Stomach (tissue), 9 donors: ENCODE measurements around the gene RBBP4. TPM values are rescaled to one million over a fixed set of nuclear protein-coding genes. Genes with fewer than 3 reads are reported as not detected.
A peak's percentile ranks its signal among the peaks of the same experiment; 100 is the strongest.

ENCODE experiments used
- DNase-seq, 2 donors: peaks; one replicate each; pipeline versions ENCODE4 v3.0.0 to v3.0.0-alpha.2; 2013 to 2019
- H3K27ac ChIP-seq, 5 donors: fragments of 200-600 bp in 4 of 5; sonication (generic) in 4 of 5; one replicate each; pipeline ENCODE4 v1.5.1; 2013 to 2019; ENCODE audit warnings: mild to moderate bottlenecking in 1 of 5, moderate library complexity in 1 of 5
- H3K27me3 ChIP-seq, 3 donors: fragments of 200-600 bp; sonication (generic); one replicate each; pipeline ENCODE4 v1.5.1; 2017 to 2019; ENCODE audit warnings: mixed run types in 1 of 3
- H3K36me3 ChIP-seq, 4 donors: fragments of 200-600 bp; sonication (generic); 1 replicate in 3 of 4; 2 replicates in 1 of 4; pipeline ENCODE4 v1.5.1; 2016 to 2019
- H3K4me1 ChIP-seq, 4 donors: fragments of 200-600 bp; sonication (generic); one replicate each; pipeline ENCODE4 v1.5.1; 2016 to 2019
- H3K4me3 ChIP-seq, 4 donors: fragments of 200-600 bp; sonication (generic) in 3 of 4; one replicate each; pipeline ENCODE4 v1.5.1; 2016 to 2019; ENCODE audit warnings: mild to moderate bottlenecking in 1 of 4
- H3K9me3 ChIP-seq, 4 donors: fragments of 200-600 bp; sonication (generic); one replicate each; pipeline ENCODE4 v1.5.1; 2016 to 2019
- EP300 ChIP-seq: sonication (generic); formaldehyde crosslinking; IDR thresholded peaks from one replicate; pipeline ENCODE4 v1.6.1; 2017; ENCODE audit warnings: antibody characterized with exemption
- POLR2A ChIP-seq, 4 donors: fragments of 450-650 bp; IDR thresholded peaks; one replicate each; pipeline ENCODE4 v1.6.1; 2016; ENCODE audit warnings: antibody characterized with exemption in 4 of 4, control low read depth in 2 of 4, mild to moderate bottlenecking in 1 of 4, moderate library complexity in 1 of 4
- POLR2AphosphoS5 ChIP-seq, 3 donors: sonication (generic); formaldehyde crosslinking; IDR thresholded peaks; one replicate each; pipeline ENCODE4 v1.6.1; 2016; ENCODE audit warnings: antibody characterized with exemption in 3 of 3
- WGBS, 5 donors: extraction: QIAGEN DNeasy Blood & Tissue Kit in 3 of 5; methylation state at CpG; one replicate each; pipeline versions ENCODE4 v1.1.5 to v1.1.7; 2013 to 2018; 5-methylcytosine and 5-hydroxymethylcytosine counted together
- intact Hi-C: fragments of 100-400 bp; cut with DNase I; formaldehyde crosslinking; loops from one replicate; pipeline ENCODE4 v1.15.1; 2023; ENCODE audit warnings: low total_unique reads
- polyA plus RNA-seq, 3 donors: library from polyadenylated mRNA; stranded (reverse); fragments of 200-250 nt; gene quantifications; one replicate each; pipeline ENCODE4 v1.2.3, GENCODE V29; 2013
- total RNA-seq, 5 donors: library from RNA; depleted of rRNA; stranded (reverse); fragments of >200 nt; gene quantifications; one replicate each; pipeline versions ENCODE4 v1.1.0 to v1.2.3, GENCODE V29; 2014 to 2016
- TF ChIP-seq, protein P1 (sequence below), 7 experiments: fragments of 450-650 bp in 4 of 7; fragments of 200-600 bp in 3 of 7; sonication (generic) in 3 of 7; IDR thresholded peaks; one replicate each; pipeline ENCODE4 v1.5.1; 2016 to 2019; ENCODE audit warnings: antibody characterized with exemption in 7 of 7, control low read depth in 2 of 7, mild to moderate bottlenecking in 1 of 7
- donor health status: healthy with polysubstance abuse.
- donor health status: Bipolar disorder and iron deficiency.
- donor health status: healthy.

Gene RBBP4
- total and polyA plus RNA-seq, 8 donors: 38.0 to 226 (median 75.0) TPM

DNA sequence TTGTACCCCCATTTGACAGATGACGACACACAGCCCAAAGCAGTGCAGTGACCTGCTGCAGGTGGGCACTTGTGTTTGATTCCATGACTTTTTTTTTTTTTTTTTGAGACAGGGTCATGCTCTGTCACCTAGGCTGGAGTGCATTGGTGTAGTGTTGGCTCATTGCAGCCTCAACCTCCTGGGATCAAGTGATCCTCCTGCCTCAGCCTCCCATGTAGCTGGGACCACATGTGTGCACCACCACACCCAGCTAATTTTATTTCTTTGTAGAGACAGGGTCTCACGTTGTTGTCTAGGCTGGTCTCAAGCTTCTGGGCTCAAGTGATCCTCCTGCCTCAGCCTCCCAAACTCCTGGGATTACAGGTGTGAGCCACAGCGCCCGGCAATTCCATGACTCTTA is 66.5 kb downstream of the RBBP4 start:
- no peaks in the 10 kb centered on the region for H3K9me3 ChIP-seq
- intact Hi-C loops: no loop called here
- 85 to 94% (median 89%) methylated on average over 2 to 4 of the region's 4 CpGs for WGBS, 5 donors
- no peak overlapping the region for H3K4me3 ChIP-seq
- H3K27ac ChIP-seq: peak overlapping the region in 1 of 5 donors; percentile 82
- no peaks in the 10 kb centered on the region for H3K27me3 ChIP-seq
- peaks cover 7 to 24% (median 16%) of the 10 kb centered on the region in 4 donors for H3K4me1 ChIP-seq
- H3K36me3 ChIP-seq: no peaks in the 10 kb centered on the region
- TF ChIP-seq EP300 (no peak), POLR2AphosphoS5 (IDR thresholded peaks at IDR 0.05) (no peak), POLR2A (IDR thresholded peaks at IDR 0.05) (no peak)
- TF ChIP-seq, protein P1, sequence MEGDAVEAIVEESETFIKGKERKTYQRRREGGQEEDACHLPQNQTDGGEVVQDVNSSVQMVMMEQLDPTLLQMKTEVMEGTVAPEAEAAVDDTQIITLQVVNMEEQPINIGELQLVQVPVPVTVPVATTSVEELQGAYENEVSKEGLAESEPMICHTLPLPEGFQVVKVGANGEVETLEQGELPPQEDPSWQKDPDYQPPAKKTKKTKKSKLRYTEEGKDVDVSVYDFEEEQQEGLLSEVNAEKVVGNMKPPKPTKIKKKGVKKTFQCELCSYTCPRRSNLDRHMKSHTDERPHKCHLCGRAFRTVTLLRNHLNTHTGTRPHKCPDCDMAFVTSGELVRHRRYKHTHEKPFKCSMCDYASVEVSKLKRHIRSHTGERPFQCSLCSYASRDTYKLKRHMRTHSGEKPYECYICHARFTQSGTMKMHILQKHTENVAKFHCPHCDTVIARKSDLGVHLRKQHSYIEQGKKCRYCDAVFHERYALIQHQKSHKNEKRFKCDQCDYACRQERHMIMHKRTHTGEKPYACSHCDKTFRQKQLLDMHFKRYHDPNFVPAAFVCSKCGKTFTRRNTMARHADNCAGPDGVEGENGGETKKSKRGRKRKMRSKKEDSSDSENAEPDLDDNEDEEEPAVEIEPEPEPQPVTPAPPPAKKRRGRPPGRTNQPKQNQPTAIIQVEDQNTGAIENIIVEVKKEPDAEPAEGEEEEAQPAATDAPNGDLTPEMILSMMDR (IDR thresholded peaks at IDR 0.05): no peak
- DNase-seq: no peak

DNA sequence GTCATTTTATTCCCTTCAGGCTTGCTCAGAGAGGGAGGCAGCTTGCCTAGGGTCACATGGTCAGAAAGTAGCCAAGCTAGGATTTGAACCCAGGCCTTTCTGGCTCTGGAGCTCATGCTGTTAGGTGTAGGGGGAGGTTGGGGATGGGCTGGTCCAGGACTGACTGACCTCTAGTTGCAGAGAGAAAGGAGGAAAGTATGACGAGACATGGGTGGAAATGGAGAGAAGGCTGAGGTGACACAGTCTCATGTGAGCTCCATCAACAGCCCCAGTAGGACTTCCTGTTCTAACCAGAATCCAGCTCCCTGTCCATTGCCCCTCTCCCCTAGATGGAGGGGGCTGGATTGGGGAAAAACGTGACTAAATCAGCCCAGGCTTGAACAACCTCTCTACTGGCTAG is 67.0 kb downstream of the RBBP4 start:
- WGBS, 5 donors: 76 to 94% (median 88%) methylated on average over 2 of the region's 2 CpGs
- DNase-seq: no peak
- H3K27ac ChIP-seq: no peak overlapping the region
- peaks cover 6 to 21% (median 13%) of the 10 kb centered on the region in 4 donors for H3K4me1 ChIP-seq
- TF ChIP-seq EP300: no peak
- TF ChIP-seq, protein P1 (IDR thresholded peaks at IDR 0.05): no peak
- no peak for TF ChIP-seq POLR2AphosphoS5 (IDR thresholded peaks at IDR 0.05)
- TF ChIP-seq POLR2A (IDR thresholded peaks at IDR 0.05): no peak
- H3K27me3 ChIP-seq: no peaks in the 10 kb centered on the region
- H3K9me3 ChIP-seq: no peaks in the 10 kb centered on the region
- no peaks in the 10 kb centered on the region for H3K36me3 ChIP-seq
- no peak overlapping the region for H3K4me3 ChIP-seq
- intact Hi-C loops: no loop called here

DNA sequence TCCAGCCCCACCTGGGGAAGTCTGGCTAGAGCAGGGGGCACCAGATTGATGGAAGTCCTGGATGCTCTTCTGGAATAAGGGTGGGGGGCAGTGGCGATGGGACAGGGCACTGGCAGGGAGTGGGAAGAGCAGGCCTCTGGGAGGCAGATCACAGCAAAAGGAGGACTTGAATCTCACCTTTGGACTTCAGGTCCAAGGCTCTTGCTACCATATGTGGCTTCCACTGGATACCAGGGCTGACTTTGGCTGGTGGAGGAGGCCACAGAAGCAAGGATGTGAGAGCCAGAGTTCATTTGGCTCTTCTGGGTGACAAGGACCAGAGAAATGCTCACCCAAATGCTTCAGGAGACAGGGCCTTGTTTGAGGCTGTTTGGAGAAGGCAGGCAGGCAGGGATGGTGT is 67.5 kb downstream of the RBBP4 start:
- TF ChIP-seq POLR2AphosphoS5 (IDR thresholded peaks at IDR 0.05) (no peak), POLR2A (IDR thresholded peaks at IDR 0.05) (no peak)
- TF ChIP-seq, protein P1 (IDR thresholded peaks at IDR 0.05): no peak
- no peaks in the 10 kb centered on the region for H3K9me3 ChIP-seq
- no peak for DNase-seq
- no peaks in the 10 kb centered on the region for H3K27me3 ChIP-seq
- 84 to 100% (median 94%) methylated on average over 1 of the region's 1 CpG for WGBS, 5 donors
- H3K27ac ChIP-seq: no peak overlapping the region
- no peaks in the 10 kb centered on the region for H3K36me3 ChIP-seq
- H3K4me1 ChIP-seq: peaks cover 6 to 21% (median 13%) of the 10 kb centered on the region in 4 donors
- no peak overlapping the region for H3K4me3 ChIP-seq
- intact Hi-C loops: no loop called here

DNA sequence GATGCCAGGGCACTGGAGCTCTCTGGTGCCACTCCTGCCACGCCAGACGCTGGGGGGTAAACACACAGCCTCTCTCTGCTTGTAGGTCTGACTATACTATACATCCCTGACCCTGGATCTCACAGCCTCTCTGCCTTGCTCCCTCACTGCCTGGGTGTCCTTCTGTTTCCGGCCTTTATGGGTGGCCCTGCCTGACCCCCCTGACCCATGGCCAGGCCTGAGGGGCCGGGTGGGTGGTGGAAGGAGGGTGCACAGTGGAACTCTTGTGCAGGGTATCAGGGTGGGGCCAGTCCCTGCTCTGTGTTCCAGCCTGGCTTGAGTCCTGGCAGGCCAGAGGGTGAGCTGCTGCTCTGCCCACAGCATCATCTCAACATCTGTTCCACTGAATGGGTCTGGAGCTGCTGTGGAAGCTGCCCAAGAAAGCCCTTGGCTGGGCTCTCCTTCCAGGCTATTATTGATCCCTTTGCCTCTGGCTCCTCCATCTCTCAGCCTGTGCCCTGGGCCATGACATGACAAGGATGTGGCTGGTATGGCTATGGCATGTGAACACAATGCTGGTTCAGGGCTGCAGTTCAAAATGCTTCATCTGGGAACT is 68.8 kb downstream of the RBBP4 start:
- TF ChIP-seq POLR2A (IDR thresholded peaks at IDR 0.05) (no peak), EP300 (no peak)
- TF ChIP-seq, protein P1 (IDR thresholded peaks at IDR 0.05): no peak
- Histone ChIP-seq H3K27ac (no peak overlapping the region), H3K27me3 (no peaks in the 10 kb centered on the region), H3K4me1 (peaks cover 9 to 25% (median 15%) of the 10 kb centered on the region in 4 donors), H3K9me3 (no peaks in the 10 kb centered on the region), H3K36me3 (no peaks in the 10 kb centered on the region), H3K4me3 (no peak overlapping the region)
- no peak for DNase-seq
- intact Hi-C loops: no loop called here
- WGBS, 5 donors: 73 to 93% (median 81%) methylated on average over 3 to 4 of the region's 4 CpGs
